ENCODE data around the gene MON1B.

MON1B gene

GRCh38 chr16:77211880-77212740 is 21.1 kb downstream of the MON1B start:
- TF ChIP-seq SIN3A (IDR thresholded peaks at IDR 0.05; ENCODE audit: borderline replicate concordance, insufficient read depth, low read length) (peak; percentile 55; the same call in 1 of the 2 replicates), TAF1 (IDR thresholded peaks at IDR 0.05; ENCODE audit: borderline replicate concordance, insufficient read depth, low read length) (no peak), FOXP2 (optimal IDR thresholded peaks at IDR 0.05; ENCODE audit: borderline replicate concordance, extremely low read depth, extremely low read length, insufficient read depth) (no peak), REST (IDR thresholded peaks at IDR 0.05; ENCODE audit: insufficient read depth in 1 of 2, low read depth in 2 of 2, low read length in 2 of 2) (no peak), POLR2AphosphoS5 (IDR thresholded peaks at IDR 0.05; ENCODE audit: low read depth, low read length) (peak; percentile 78)

DNA sequence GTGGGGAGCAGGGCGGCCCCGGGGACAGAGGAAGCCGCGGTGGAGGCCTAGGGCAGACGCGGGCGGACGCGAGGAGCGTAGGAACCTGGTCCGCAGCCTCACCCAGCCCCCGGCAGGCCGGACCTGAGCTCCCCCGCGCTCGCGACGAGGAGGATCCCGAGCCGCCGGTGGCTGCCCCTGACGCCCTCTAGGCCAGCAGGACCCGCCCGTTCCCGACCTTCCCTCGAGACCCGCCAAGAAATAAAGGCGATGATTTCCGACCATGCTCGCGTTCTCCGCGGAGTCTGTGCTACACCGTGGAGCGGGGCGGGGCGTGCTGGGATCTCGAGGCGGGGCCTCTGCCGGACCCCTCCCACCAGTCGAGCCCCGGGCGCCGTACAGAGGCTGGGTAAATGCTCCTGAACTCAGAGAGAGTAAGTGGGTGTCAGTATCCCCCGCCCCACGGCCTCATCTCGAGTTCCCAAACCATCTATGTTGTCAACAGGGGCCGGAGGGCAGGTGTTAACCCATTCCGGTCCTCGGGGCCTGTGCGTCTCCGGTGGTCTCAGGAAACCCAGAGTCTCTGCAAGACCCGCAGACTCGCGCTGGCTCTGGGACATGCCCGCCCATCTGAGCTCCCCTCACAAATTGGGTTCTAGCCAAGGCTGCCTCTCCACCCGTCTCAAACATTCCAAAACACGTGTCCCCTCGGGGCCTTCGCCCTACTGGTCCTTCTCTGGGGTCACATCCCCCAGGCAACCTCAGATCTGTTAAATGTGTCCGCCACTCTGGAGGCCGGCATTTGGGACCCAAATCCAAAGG is 22.0 kb downstream of the MON1B start:
- TF ChIP-seq REST (IDR thresholded peaks at IDR 0.05; ENCODE audit: insufficient read depth in 1 of 2, low read depth in 2 of 2, low read length in 2 of 2) (peak in 1 of 2 experiments; percentile 46; a peak in 1 of 4 replicates), SIN3A (IDR thresholded peaks at IDR 0.05; ENCODE audit: borderline replicate concordance, insufficient read depth, low read length) (0 out of 2 replicates have a peak, but pooled peaks have one; percentile 8), POLR2AphosphoS5 (IDR thresholded peaks at IDR 0.05; ENCODE audit: low read depth, low read length) (peak; percentile 87), TAF1 (IDR thresholded peaks at IDR 0.05; ENCODE audit: borderline replicate concordance, insufficient read depth, low read length) (peak; percentile 47; the same call in 1 of the 2 replicates), FOXP2 (optimal IDR thresholded peaks at IDR 0.05; ENCODE audit: borderline replicate concordance, extremely low read depth, extremely low read length, insufficient read depth) (no peak)

GRCh38 chr16:77213542-77214106 is 22.6 kb downstream of the MON1B start:
- TF ChIP-seq REST (IDR thresholded peaks at IDR 0.05; ENCODE audit: insufficient read depth in 1 of 2, low read depth in 2 of 2, low read length in 2 of 2): no peak
- TF ChIP-seq TAF1 (IDR thresholded peaks at IDR 0.05; ENCODE audit: borderline replicate concordance, insufficient read depth, low read length): peak; percentile 56; the same call in 1 of the 2 replicates

DNA sequence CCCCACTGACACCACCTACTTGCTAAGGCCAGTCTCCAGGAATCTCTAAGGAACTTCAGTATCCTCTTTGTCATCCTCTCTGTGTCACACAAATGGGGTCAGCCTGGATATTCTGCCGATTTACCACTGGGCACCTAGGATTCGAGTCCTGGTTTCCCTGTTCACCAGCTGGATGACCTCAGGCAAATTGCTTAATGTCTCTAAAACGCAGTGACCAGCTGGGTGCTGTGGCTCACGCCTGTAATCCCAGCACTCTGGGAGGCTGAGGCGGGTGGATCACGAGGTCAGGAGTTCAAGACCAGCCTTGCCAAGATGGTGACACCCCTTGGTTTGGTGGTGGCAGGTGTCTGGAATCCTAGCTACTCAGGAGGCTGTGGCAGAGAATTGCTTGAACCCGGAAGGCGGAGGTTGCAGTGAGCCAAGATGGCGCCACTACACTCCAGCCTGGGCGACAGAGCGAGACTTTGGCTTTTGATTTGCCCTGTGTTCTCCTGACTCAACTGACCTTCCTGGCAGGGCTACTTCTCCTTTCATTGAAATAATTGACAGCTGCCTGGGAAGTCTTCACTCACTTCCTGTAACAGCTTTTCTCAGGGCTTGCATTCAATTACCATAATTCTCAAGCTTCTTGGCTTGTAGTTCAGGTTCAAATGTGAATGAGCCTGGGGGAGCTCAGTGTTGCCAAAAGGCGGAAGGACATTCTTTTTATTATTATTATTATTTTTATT is 23.6 kb downstream of the MON1B start:
- TF ChIP-seq POLR2AphosphoS5 (IDR thresholded peaks at IDR 0.05; ENCODE audit: low read depth, low read length) (0 out of 2 replicates have a peak, but pooled peaks have one; percentile 11), TAF1 (IDR thresholded peaks at IDR 0.05; ENCODE audit: borderline replicate concordance, insufficient read depth, low read length) (no peak)

- TF ChIP-seq TAF1 (IDR thresholded peaks at IDR 0.05; ENCODE audit: borderline replicate concordance, insufficient read depth, low read length) (no peak), POLR2AphosphoS5 (IDR thresholded peaks at IDR 0.05; ENCODE audit: low read depth, low read length) (no peak), REST (IDR thresholded peaks at IDR 0.05; ENCODE audit: insufficient read depth in 1 of 2, low read depth in 2 of 2, low read length in 2 of 2) (no peak), SIN3A (IDR thresholded peaks at IDR 0.05; ENCODE audit: borderline replicate concordance, insufficient read depth, low read length) (no peak), FOXP2 (optimal IDR thresholded peaks at IDR 0.05; ENCODE audit: borderline replicate concordance, extremely low read depth, extremely low read length, insufficient read depth) (no peak)
These were observed 28.4 kb downstream of the MON1B start for GRCh38 chr16:77219437-77219836.
